ENCODE data around the gene MPDZ.

GRCh38 chr9:13234932-13235331 lies 44.6 kb downstream of the MPDZ start:
- no peak for TF ChIP-seq CTCF (IDR thresholded peaks at IDR 0.05)
- TF ChIP-seq POLR2A (IDR thresholded peaks at IDR 0.05): no peak
